Stomach (tissue), 9 donors: Measurements from ENCODE around the gene PLA2G15. TPM values are rescaled to one million over a fixed set of nuclear protein-coding genes. Genes with fewer than 3 reads are reported as not detected.
"Not testable (repeated sequence)": the region's sequence is repeated elsewhere in the genome, so short reads cannot be mapped to it uniquely, and the experiment has no call there.

ENCODE experiments used
- DNase-seq, 2 donors: peaks; one replicate each; pipeline versions ENCODE4 v3.0.0 to v3.0.0-alpha.2; 2013 to 2019
- H3K27ac ChIP-seq, 5 donors: fragments of 200-600 bp in 4 of 5; sonication (generic) in 4 of 5; one replicate each; pipeline ENCODE4 v1.5.1; 2013 to 2019; ENCODE audit warnings: mild to moderate bottlenecking in 1 of 5, moderate library complexity in 1 of 5
- H3K27me3 ChIP-seq, 3 donors: fragments of 200-600 bp; sonication (generic); one replicate each; pipeline ENCODE4 v1.5.1; 2017 to 2019; ENCODE audit warnings: mixed run types in 1 of 3
- H3K36me3 ChIP-seq, 4 donors: fragments of 200-600 bp; sonication (generic); 1 replicate in 3 of 4; 2 replicates in 1 of 4; pipeline ENCODE4 v1.5.1; 2016 to 2019
- H3K4me1 ChIP-seq, 4 donors: fragments of 200-600 bp; sonication (generic); one replicate each; pipeline ENCODE4 v1.5.1; 2016 to 2019
- H3K4me3 ChIP-seq, 4 donors: fragments of 200-600 bp; sonication (generic) in 3 of 4; one replicate each; pipeline ENCODE4 v1.5.1; 2016 to 2019; ENCODE audit warnings: mild to moderate bottlenecking in 1 of 4
- H3K9me3 ChIP-seq, 4 donors: fragments of 200-600 bp; sonication (generic); one replicate each; pipeline ENCODE4 v1.5.1; 2016 to 2019
- EP300 ChIP-seq: sonication (generic); formaldehyde crosslinking; IDR thresholded peaks from one replicate; pipeline ENCODE4 v1.6.1; 2017; ENCODE audit warnings: antibody characterized with exemption
- POLR2A ChIP-seq, 4 donors: fragments of 450-650 bp; IDR thresholded peaks; one replicate each; pipeline ENCODE4 v1.6.1; 2016; ENCODE audit warnings: antibody characterized with exemption in 4 of 4, control low read depth in 2 of 4, mild to moderate bottlenecking in 1 of 4, moderate library complexity in 1 of 4
- POLR2AphosphoS5 ChIP-seq, 3 donors: sonication (generic); formaldehyde crosslinking; IDR thresholded peaks; one replicate each; pipeline ENCODE4 v1.6.1; 2016; ENCODE audit warnings: antibody characterized with exemption in 3 of 3
- WGBS, 5 donors: extraction: QIAGEN DNeasy Blood & Tissue Kit in 3 of 5; methylation state at CpG; one replicate each; pipeline versions ENCODE4 v1.1.5 to v1.1.7; 2013 to 2018; 5-methylcytosine and 5-hydroxymethylcytosine counted together
- intact Hi-C: fragments of 100-400 bp; cut with DNase I; formaldehyde crosslinking; loops from one replicate; pipeline ENCODE4 v1.15.1; 2023; ENCODE audit warnings: low total_unique reads
- polyA plus RNA-seq, 3 donors: library from polyadenylated mRNA; stranded (reverse); fragments of 200-250 nt; gene quantifications; one replicate each; pipeline ENCODE4 v1.2.3, GENCODE V29; 2013
- total RNA-seq, 5 donors: library from RNA; depleted of rRNA; stranded (reverse); fragments of >200 nt; gene quantifications; one replicate each; pipeline versions ENCODE4 v1.1.0 to v1.2.3, GENCODE V29; 2014 to 2016
- TF ChIP-seq, protein P1 (sequence below), 7 experiments: fragments of 450-650 bp in 4 of 7; fragments of 200-600 bp in 3 of 7; sonication (generic) in 3 of 7; IDR thresholded peaks; one replicate each; pipeline ENCODE4 v1.5.1; 2016 to 2019; ENCODE audit warnings: antibody characterized with exemption in 7 of 7, control low read depth in 2 of 7, mild to moderate bottlenecking in 1 of 7
- donor health status: healthy with polysubstance abuse.
- donor health status: Bipolar disorder and iron deficiency.
- donor health status: healthy.

The PLA2G15 gene
- total and polyA plus RNA-seq, 8 donors: 3.5 to 16.5 (median 7.0) TPM

DNA sequence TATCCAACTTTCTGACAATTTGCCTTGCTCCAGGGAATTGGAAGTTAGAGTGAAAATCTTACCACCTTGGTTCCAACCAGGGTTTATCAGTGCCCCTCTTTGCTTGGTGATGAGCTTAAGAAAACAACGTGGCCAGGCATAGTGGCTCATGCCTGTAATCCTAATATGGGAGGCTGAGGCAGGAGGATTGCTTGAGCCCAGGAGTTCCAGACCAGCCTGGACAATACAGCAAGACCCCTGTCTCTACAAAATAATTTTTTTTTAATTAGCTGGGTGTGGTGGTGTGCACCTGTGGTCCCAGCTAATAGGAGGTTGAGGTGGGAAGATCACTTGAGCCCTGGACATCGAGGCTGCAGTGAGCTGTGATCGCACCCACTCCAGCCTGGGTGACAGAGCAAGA is 40.5 kb downstream of the PLA2G15 start:
- Histone ChIP-seq H3K9me3 (no peaks in the 10 kb centered on the region), H3K4me3 (no peak overlapping the region), H3K27me3 (no peaks in the 10 kb centered on the region), H3K27ac (peak overlapping the region in 3 of 5 donors; percentile 24 to 63 (median 55)), H3K36me3 (peaks cover 0 to 52% (median 36%) of the 10 kb centered on the region in 4 donors), H3K4me1 (peaks cover 21 to 57% (median 30%) of the 10 kb centered on the region in 4 donors)
- TF ChIP-seq, protein P1, sequence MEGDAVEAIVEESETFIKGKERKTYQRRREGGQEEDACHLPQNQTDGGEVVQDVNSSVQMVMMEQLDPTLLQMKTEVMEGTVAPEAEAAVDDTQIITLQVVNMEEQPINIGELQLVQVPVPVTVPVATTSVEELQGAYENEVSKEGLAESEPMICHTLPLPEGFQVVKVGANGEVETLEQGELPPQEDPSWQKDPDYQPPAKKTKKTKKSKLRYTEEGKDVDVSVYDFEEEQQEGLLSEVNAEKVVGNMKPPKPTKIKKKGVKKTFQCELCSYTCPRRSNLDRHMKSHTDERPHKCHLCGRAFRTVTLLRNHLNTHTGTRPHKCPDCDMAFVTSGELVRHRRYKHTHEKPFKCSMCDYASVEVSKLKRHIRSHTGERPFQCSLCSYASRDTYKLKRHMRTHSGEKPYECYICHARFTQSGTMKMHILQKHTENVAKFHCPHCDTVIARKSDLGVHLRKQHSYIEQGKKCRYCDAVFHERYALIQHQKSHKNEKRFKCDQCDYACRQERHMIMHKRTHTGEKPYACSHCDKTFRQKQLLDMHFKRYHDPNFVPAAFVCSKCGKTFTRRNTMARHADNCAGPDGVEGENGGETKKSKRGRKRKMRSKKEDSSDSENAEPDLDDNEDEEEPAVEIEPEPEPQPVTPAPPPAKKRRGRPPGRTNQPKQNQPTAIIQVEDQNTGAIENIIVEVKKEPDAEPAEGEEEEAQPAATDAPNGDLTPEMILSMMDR (IDR thresholded peaks at IDR 0.05): no peak
- TF ChIP-seq EP300: no peak
- no peak for TF ChIP-seq POLR2AphosphoS5 (IDR thresholded peaks at IDR 0.05)
- TF ChIP-seq POLR2A (IDR thresholded peaks at IDR 0.05): no peak
- WGBS, 5 donors: 83 to 95% (median 93%) methylated on average over 3 of the region's 3 CpGs
- no peak for DNase-seq
- intact Hi-C loops: no loop called here

- H3K36me3 ChIP-seq: peaks cover 2 to 60% (median 40%) of the 10 kb centered on the region in 4 donors
- intact Hi-C loops: no loop called here
- TF ChIP-seq POLR2AphosphoS5 (IDR thresholded peaks at IDR 0.05): no peak
- TF ChIP-seq EP300: no peak
- no peaks in the 10 kb centered on the region for H3K27me3 ChIP-seq
- no peaks in the 10 kb centered on the region for H3K9me3 ChIP-seq
- 77 to 87% (median 82%) methylated on average over 11 to 12 of the region's 12 CpGs for WGBS, 5 donors
- H3K27ac ChIP-seq: peak overlapping the region in 3 of 5 donors; percentile 11 to 63 (median 55)
- H3K4me1 ChIP-seq: peaks cover 23 to 57% (median 30%) of the 10 kb centered on the region in 4 donors
- peak in 1 of 2 donors; percentile 34 for DNase-seq
- H3K4me3 ChIP-seq: no peak overlapping the region
Measured at GRCh38 chr16:68286153-68287074, 41.2 kb downstream of the PLA2G15 start.

- H3K27me3 ChIP-seq: no peaks in the 10 kb centered on the region
- H3K36me3 ChIP-seq: peaks cover 7 to 61% (median 42%) of the 10 kb centered on the region in 4 donors
- peak overlapping the region in 4 of 5 donors; percentile 18 to 61 (median 26) for H3K27ac ChIP-seq
- TF ChIP-seq POLR2AphosphoS5 (IDR thresholded peaks at IDR 0.05): no peak
- TF ChIP-seq, protein P1 (IDR thresholded peaks at IDR 0.05): peak in 1 of 7 experiments; percentile 5
- DNase-seq: no peak
- no peaks in the 10 kb centered on the region for H3K9me3 ChIP-seq
- peaks cover 23 to 57% (median 30%) of the 10 kb centered on the region in 4 donors for H3K4me1 ChIP-seq
- no peak overlapping the region for H3K4me3 ChIP-seq
- intact Hi-C loops: no loop called here
- 82 to 93% (median 85%) methylated on average over 10 to 11 of the region's 11 CpGs for WGBS, 5 donors
Measured at GRCh38 chr16:68287276-68288251, 42.4 kb downstream of the PLA2G15 start.

- TF ChIP-seq POLR2A (IDR thresholded peaks at IDR 0.05) (no peak), EP300 (no peak), POLR2AphosphoS5 (IDR thresholded peaks at IDR 0.05) (no peak)
- TF ChIP-seq, protein P1 (IDR thresholded peaks at IDR 0.05): no peak
- WGBS, 5 donors: 82 to 96% (median 90%) methylated on average over 1 of the region's 1 CpG
- Histone ChIP-seq H3K9me3 (no peaks in the 10 kb centered on the region), H3K36me3 (peaks cover 7 to 61% (median 43%) of the 10 kb centered on the region in 4 donors), H3K27me3 (no peaks in the 10 kb centered on the region), H3K27ac (peak overlapping the region in 4 of 5 donors; percentile 18 to 61 (median 28)), H3K4me1 (peaks cover 23 to 52% (median 29%) of the 10 kb centered on the region in 4 donors), H3K4me3 (no peak overlapping the region)
- intact Hi-C loops: no loop called here
- DNase-seq: no peak
Measured at GRCh38 chr16:68288252-68288650, 43.1 kb downstream of the PLA2G15 start.

GRCh38 chr16:68288796-68289195 is 43.6 kb downstream of the PLA2G15 start:
- peaks cover 13 to 61% (median 48%) of the 10 kb centered on the region in 4 donors for H3K36me3 ChIP-seq
- H3K4me3 ChIP-seq, H3K27me3 ChIP-seq, H3K9me3 ChIP-seq, DNase-seq, intact Hi-C loops: not testable (repeated sequence)
- peaks cover 21 to 46% (median 26%) of the 10 kb centered on the region in 4 donors for H3K4me1 ChIP-seq
- 83 to 91% (median 85%) methylated on average over 9 of the region's 9 CpGs for WGBS, 5 donors
- H3K27ac ChIP-seq: peak overlapping the region in 4 of 5 donors; percentile 18 to 61 (median 32)
